IPS-18a (cell line): Measurements from ENCODE around the gene OR1C1.
"Not testable (repeated sequence)": the region's sequence is repeated elsewhere in the genome, so short reads cannot be mapped to it uniquely, and the experiment has no call there.

Source experiments
- H3K27ac ChIP-seq: one replicate; pipeline ENCODE4 v1.5.1; 2013; ENCODE audit warnings: low read length
- H3K27me3 ChIP-seq: one replicate; pipeline ENCODE4 v1.6.1; 2013; ENCODE audit warnings: mild to moderate bottlenecking, low read length; ENCODE audit not compliant: control insufficient read depth, insufficient read depth
- H3K36me3 ChIP-seq: one replicate; pipeline ENCODE4 v1.6.1; 2013; ENCODE audit warnings: low read depth, low read length; ENCODE audit not compliant: control insufficient read depth
- H3K4me1 ChIP-seq: one replicate; pipeline ENCODE4 v1.6.1; 2013; ENCODE audit warnings: low read depth, low read length; ENCODE audit not compliant: control insufficient read depth
- H3K4me3 ChIP-seq: one replicate; pipeline ENCODE4 v1.5.1; 2013; ENCODE audit warnings: low read length
- H3K9ac ChIP-seq: one replicate; pipeline ENCODE4 v1.6.1; 2013; ENCODE audit warnings: mild to moderate bottlenecking, low read length, moderate library complexity
- H3K9me3 ChIP-seq: one replicate; pipeline ENCODE4 v1.6.1; 2013; ENCODE audit warnings: low read depth, low read length; ENCODE audit not compliant: control insufficient read depth

OR1C1 gene

DNA sequence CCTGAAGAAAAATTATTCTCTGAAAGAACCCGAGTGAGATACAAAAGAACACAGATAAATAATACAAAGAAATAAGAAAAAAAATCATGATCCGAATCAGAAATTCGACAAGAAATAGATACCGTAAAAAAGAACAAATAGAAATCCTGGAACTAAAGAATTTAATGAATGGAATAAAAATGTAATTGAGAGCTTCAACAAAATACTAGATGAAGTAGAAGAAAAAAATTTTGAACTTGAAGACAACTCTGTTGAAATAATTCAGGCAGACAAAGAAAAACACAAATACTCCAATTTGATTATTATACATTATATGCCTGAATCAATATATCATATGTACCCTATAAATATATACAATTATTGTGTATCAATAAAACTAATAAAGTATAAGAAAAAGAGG lies 39.1 kb downstream of the OR1C1 start:
- no peaks in the 10 kb centered on the region for H3K4me1 ChIP-seq
- no peaks in the 10 kb centered on the region for H3K36me3 ChIP-seq
- H3K4me3 ChIP-seq, result no peak overlapping the region
- H3K9me3 ChIP-seq, result peaks cover 16% of the 10 kb centered on the region
- H3K27ac ChIP-seq, result no peak overlapping the region
- no peak overlapping the region for H3K9ac ChIP-seq
- no peaks in the 10 kb centered on the region for H3K27me3 ChIP-seq

DNA sequence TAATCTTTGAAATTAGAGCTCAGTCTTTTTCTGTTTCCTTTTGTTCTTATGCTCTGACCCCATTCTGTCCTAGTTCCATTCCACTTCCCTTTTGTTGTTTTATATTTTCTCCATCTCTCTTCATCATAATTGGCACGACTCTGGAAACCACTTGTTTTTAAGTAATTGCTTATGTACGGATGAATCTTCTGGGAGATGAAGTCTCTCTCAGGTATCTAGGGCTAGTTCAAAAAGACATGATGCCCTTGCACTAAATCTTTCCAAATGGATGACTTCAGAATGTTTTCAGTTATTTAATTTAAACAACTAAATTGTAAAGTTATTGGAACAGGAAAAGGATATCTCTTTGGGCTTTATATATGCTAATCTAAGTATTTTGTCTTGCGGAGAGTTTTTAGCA lies 43.8 kb downstream of the OR1C1 start, which contains the start of gene OR6F1:
Gene OR6F1 (minus strand): TSS at position 101 of the 400 bp plus-strand sequence. CDS start 3,891 bp downstream, outside the sequence.
- Histone ChIP-seq H3K36me3 (no peaks in the 10 kb centered on the region), H3K27ac (no peak within 1 kb of the TSS), H3K9ac (no peak within 1 kb of the TSS), H3K4me3 (no peak within 1 kb of the TSS), H3K4me1 (no peaks in the 10 kb centered on the region), H3K9me3 (peaks cover 13% of the 10 kb centered on the region), H3K27me3 (no peaks in the 10 kb centered on the region)

- H3K36me3 ChIP-seq, result no peaks in the 10 kb centered on the region
- H3K27me3 ChIP-seq, result no peaks in the 10 kb centered on the region
- H3K9me3 ChIP-seq, result peaks cover 7% of the 10 kb centered on the region
- H3K4me3 ChIP-seq, result no peak overlapping the region
- no peaks in the 10 kb centered on the region for H3K4me1 ChIP-seq
- H3K27ac ChIP-seq, result no peak overlapping the region
- no peak overlapping the region for H3K9ac ChIP-seq
These were observed 46.6 kb downstream of the OR1C1 start for GRCh38 chr1:247713753-247714152.

DNA sequence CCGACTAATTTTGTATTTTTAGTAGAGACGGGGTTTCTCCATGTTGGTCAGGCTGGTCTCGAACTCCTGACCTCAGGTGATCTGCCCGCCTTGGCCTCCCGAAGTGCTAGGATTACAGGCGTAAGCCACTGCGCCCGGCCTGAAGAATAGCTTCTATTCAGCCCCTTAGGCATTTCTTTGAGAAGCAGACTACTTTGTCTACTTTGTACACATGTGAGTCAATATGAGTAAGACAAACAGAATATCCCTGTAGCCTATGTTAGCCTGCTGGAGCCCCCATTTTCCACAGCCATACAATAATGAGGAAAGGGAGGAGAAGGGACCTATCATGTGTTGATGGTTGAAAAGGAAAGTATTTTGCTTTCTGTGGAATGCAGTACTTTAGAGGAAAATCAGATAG lies 49.7 kb downstream of the OR1C1 start:
- H3K9me3 ChIP-seq, result peaks cover 11% of the 10 kb centered on the region
- H3K4me1 ChIP-seq, H3K36me3 ChIP-seq, H3K27me3 ChIP-seq, H3K27ac ChIP-seq, H3K9ac ChIP-seq, H3K4me3 ChIP-seq: not testable (repeated sequence)
